GM18511 (cell line): Measurements from ENCODE around the gene PSAPL1.

Source experiments
- ATAC-seq: cut with Tn5 transposase; IDR thresholded peaks from one replicate; pipeline ENCODE4 v1.9.1; 2021; ENCODE audit warnings: mild to moderate bottlenecking, moderate library complexity; ENCODE audit not compliant: unreplicated experiment

The PSAPL1 gene

GRCh38 chr4:7432531-7433375, 2.0 kb downstream of the PSAPL1 start:
- no peak for ATAC-seq

- no peak for ATAC-seq
Measured at GRCh38 chr4:7431696-7432530, 2.8 kb downstream of the PSAPL1 start.

- ATAC-seq = no peak
Measured at GRCh38 chr4:7430965-7431695, 3.6 kb downstream of the PSAPL1 start.

- ATAC-seq = no peak
Measured at GRCh38 chr4:7430368-7430964, 4.3 kb downstream of the PSAPL1 start.

- ATAC-seq = no peak
Measured at GRCh38 chr4:7429601-7430078, 5.1 kb downstream of the PSAPL1 start.

GRCh38 chr4:7429069-7429416, 5.7 kb downstream of the PSAPL1 start:
- ATAC-seq = no peak

- ATAC-seq = no peak
Measured at GRCh38 chr4:7428261-7429068, 6.3 kb downstream of the PSAPL1 start.

- ATAC-seq = no peak
Measured at GRCh38 chr4:7427831-7428260, 6.9 kb downstream of the PSAPL1 start.

- no peak for ATAC-seq
Measured at GRCh38 chr4:7427361-7427760, 7.4 kb downstream of the PSAPL1 start.

- ATAC-seq = no peak
Measured at GRCh38 chr4:7426525-7427171, 8.1 kb downstream of the PSAPL1 start.

- ATAC-seq = no peak
Measured at GRCh38 chr4:7425591-7426468, 8.9 kb downstream of the PSAPL1 start.

- ATAC-seq = no peak
Measured at GRCh38 chr4:7425124-7425523, 9.6 kb downstream of the PSAPL1 start.

- no peak for ATAC-seq
Measured at GRCh38 chr4:7424553-7425111, 10.1 kb downstream of the PSAPL1 start.

- ATAC-seq = no peak
Measured at GRCh38 chr4:7423801-7424552, 10.8 kb downstream of the PSAPL1 start.

GRCh38 chr4:7423391-7423790, 11.3 kb downstream of the PSAPL1 start:
- ATAC-seq = no peak

GRCh38 chr4:7422898-7423180, 11.9 kb downstream of the PSAPL1 start:
- ATAC-seq = no peak

- ATAC-seq = no peak
Measured at GRCh38 chr4:7422151-7422897, 12.4 kb downstream of the PSAPL1 start.
